NCI-H187 (cell line): ENCODE measurements around the gene GFOD1.

Source experiments
- DNase-seq, 2 experiments: peaks; one replicate each; lab custom pipeline; 2025; lab: John Stamatoyannopoulos, UW

GFOD1 gene

GRCh38 chr6:13487122-13488014, at the start of gene GFOD1:
Gene GFOD1 (minus strand): TSS chr6:13487600. CDS start chr6:13486890, 710 bp downstream.
- peak; percentile 50 to 73 for DNase-seq

GRCh38 chr6:13536796-13537526, 49.6 kb upstream of the GFOD1 start:
- no peak for DNase-seq

DNA sequence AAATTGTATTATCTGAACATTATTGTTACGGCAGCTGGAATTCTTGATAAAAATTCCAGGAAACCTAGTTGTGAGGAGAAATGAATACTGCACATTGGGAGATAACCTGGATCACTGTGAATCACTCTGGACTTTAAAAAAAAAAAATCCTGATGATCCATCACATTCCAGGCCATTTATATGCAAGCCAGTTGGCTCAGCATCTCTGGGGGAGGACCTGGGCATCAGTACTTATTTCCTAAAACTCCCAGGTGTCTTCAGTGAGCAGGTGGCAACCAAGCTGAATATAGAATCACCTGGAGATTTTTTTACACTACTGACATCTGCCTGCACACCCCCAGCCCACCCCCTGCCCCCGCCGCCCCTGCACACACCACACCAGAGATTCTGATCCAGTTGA, 47.9 kb upstream of the GFOD1 start:
- DNase-seq: no peak

DNA sequence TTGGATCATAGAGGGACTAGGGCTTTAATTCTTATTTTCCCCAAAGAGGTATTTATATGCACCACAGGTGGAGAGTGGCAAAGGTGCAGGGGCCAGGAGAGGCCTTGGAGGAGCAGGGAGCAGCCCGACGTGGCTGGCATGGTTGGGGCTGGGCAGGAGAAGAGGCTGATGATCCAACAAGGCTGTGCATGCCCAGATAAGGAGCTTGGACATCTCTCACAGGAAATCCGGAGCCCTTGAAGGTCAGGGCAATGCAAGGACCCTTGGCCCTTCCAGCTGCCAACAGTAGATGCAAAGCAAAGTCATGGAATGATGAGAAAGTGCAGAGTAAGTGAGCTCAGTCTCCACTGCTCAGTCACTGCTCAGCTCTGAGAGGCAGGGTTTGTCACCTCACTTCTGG, 47.1 kb upstream of the GFOD1 start:
- no peak for DNase-seq

DNA sequence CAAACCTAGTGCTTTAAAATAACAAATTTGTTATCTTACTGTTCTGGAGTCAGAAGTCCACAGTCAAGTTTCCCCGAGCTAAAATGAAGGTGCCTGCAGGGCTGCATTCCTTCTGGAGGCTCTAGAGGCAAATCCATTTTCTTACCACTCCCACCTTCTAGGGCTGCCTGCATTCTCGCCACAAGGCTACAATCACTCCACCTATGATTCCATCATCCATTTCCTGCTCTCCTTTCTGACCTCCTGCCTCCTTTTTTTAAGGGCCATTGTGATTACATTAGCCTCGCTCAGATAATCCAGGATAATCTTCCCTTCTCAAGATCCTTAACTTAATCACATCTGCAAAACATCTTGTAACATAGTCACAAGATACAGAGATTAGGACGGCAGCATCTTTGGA, 44.6 kb upstream of the GFOD1 start:
- no peak for DNase-seq

GRCh38 chr6:13528777-13529343, 41.5 kb upstream of the GFOD1 start:
- DNase-seq: no peak

DNA sequence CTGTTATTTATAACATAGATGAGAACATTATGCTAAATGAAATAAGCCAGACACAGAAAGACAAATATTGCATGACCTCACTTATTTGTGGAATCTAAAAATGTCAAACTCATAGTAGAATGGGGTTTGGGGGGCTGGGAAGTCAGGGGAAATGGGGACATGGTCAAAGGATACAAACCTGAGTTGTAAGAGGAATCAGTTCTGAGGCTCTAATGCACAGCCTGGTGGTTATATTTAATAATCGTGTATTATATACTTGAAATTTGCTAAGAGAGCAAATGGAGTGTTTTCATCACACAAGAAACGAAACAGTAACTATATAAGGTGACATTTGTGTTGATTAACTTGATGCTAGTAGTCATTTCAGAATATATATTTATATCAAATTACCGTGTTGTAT, 40.8 kb upstream of the GFOD1 start:
- DNase-seq: no peak

DNA sequence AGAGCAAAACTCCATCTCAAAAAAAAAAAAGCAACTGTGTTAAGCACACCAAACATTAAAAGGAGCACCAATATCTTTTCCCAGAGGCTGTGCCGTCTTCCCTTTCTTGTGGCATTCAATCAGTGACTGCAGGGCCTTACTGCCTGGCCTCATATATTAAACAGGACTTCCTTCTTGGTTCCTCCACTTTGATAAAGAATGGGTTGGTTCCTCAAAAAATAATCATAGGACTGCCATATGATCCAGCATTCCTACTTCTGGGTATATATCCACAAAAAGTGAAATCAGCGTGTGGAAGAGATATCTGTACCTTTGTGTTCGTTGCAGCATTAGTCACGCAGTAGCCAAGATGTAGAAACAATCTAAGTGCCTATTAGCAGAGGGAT, 40.3 kb upstream of the GFOD1 start:
- no peak for DNase-seq

DNA sequence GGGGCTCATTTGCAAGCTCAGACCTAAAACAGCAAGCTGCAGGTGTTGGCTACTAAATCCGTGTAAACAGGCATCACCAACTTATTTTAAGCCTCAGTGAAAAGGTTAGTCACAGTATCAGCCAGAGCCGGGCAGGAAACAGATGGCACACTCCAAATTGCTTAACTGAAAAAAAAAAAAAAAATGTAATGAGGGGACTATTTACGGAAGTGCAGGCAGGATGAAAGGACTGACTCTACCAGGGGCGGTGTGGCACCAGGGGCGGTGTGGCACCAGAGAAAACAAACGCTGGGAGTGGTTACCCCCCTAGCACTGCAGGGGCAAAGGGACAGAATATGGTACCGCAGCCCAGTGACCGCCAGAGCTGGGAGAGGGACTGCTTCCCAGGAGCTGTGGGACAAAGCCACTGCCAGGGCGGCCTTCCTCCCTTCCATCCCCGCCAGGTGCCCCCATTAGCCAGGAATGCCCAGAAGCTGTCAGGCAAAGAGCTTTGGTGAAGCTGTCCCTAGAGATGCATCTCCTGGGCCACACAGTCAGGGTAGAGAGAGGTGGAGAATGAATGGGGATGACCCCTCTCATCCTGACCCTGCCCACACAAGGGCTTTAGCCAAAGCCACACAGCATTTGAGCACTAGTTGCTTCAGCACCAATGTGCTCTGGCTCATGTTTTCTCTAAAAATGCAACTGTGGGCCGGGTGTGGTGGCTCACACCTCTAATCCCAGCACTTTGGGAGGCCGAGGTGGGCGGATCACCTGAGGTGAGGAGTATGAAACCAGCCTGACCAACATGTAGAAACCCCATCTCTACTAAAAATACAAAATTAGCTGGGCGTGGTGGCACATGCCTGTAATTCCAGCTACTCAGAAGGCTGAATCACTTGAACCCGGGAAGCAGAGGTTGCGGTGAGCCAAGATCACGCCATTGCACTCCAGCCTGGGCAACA, 39.6 kb upstream of the GFOD1 start:
- DNase-seq: no peak

DNA sequence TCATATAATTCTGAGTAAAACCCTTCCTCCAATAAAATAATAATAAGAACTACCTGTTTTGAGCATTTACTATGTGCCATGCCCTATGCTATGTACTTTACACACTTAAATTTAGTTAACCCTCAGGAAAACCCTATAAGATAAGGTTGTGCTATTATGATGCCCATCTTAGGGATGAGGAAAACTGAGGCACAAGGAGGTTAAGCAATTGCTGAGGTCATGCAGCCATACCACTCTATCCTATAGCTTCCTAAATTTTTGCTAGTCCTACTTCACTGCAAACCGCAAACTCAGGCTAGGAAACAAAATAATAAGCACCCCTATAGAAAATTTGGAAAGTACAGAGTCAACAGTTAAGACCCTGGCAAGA, 38.9 kb upstream of the GFOD1 start:
- no peak for DNase-seq

- no peak for DNase-seq
These were observed 37.6 kb upstream of the GFOD1 start for GRCh38 chr6:13524801-13525508.

DNA sequence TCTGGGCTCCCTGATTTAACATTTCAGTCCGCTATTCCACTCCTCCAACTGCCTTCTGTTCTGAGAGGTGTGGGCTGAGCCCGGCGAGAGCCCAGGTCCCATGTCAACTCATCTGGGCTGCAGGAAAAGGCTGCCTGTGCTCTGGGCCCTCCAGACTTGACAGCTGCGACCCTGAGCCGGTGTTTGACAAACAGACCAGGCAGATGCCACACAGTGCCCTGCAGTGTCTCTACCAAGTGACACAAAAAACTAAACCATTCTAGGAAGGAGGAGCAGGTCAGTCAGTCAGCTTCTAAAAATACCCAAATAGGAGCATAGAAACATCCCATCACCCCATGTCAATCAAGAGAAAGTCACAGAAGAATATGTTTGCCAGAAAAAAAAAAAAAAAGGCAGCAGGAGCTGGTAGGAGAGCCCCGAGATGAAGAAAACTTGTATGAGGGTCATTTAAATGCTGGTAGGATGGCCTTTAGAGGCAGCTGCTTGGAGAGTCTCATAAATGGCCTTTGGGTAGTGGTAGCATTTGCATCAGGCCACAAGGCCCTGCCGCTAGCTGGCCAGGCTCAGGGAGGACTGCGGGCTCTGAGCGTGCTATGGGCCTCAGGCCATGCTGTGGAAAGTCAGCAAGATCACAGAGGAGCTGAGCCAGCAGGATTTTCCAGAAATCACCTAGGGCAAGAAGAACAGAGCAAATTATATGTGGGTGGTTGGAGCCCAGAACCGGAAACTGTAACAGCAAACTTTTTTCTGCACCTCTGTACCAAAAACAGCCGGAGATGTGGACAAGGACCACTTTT, 36.6 kb upstream of the GFOD1 start:
- DNase-seq: no peak

DNA sequence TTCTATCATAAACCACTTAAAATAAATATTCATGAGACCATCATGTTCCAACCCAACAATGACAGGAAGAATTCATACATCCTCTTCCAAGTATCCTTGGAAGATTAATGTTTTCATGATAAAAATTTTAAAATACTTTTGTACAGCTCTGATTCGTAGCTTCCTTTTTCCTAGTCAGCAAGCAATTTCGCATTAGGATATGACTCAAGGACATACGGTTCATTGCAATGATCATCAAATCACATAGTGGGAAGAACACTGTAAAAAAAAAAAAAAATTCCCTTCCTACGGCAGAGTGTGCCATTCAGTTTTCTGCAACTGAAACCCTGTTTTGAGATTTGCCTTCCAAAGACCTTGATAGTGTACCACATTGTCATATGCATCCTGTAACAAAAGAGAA, 35.3 kb upstream of the GFOD1 start:
- no peak for DNase-seq

- DNase-seq: no peak
These were observed 32.4 kb upstream of the GFOD1 start for GRCh38 chr6:13519839-13520238.

DNA sequence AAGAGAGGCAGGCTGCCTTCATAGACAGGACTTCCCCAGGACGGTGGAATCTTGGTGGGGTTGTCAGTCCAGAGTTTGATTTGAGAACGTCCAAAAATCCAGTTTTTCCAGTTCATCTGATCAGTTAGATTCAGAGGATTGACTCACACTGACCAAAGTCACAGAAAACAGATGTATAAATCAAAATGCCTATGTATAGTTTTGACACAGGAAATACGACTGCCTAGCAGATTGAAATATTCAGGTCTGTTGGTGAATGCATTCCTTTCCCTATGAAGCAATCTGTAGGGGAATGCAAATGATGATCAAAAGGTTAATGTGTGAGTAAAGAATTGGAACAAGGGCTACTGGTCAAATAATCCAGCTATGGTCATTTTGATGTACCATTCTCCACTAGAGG, 29.7 kb upstream of the GFOD1 start:
- no peak for DNase-seq

DNA sequence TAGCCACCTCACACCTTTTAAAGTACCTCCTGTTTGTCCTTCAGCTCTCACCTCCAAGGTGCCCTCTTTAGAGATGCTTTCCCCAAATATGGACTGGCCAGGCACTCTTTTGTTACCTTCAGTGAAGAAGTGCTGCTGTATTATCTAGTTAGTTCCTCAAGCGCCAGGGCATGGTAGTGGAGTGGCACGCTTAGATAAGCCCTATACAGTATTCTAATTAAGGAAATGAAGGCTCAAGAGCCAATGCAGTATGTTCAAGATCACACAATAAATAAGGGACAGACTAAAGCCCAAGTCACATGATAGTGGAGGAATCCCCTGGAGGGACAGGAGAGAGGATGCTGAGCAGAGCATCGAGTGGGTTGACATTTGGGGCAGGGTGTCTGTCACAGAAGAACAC, 28.5 kb upstream of the GFOD1 start:
- no peak for DNase-seq

GRCh38 chr6:13513626-13514502, 26.5 kb upstream of the GFOD1 start:
- DNase-seq: no peak

GRCh38 chr6:13512900-13513299, 25.5 kb upstream of the GFOD1 start:
- DNase-seq: no peak

DNA sequence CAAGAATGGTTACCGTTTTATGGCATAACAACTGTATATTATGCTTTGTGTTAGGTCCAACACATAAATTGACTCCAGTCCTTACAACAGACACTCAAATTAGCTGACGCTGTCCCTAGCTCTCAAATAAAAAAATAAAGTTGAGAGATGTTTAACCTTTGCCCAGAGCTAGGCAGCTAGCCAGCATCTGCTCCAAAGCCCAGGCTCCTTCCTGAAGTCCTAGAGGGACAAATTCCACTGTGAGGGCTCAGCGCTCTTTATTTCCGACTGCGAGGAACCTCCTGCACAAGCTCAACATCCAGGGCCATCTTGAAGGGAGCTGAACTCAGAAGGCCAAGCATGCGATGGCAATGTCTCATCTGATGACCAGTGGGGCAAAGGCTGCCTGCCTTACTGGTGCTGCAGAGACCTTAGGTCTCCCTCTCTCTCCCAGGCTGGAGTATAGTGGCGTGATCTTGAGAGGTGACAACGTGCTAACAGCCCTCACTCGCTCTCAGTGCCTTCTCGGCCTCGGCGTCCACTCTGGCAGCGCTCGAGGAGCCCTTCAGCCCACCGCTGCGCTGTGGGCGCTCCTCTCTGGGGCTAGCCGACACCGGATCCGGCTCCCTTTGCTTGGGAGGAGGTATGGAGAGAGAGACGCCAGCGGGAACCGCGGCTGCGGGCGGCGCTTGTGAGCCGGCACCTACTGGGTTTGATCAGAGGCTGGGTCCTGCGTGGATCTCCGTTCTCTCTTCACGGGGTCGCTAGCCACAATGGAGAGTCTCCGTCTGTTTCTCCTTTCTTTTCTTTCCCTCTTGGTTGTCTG, 24.7 kb upstream of the GFOD1 start:
- DNase-seq: no peak
